ENCODE data around the gene CCDC187. TPM values are rescaled to one million over a fixed set of nuclear protein-coding genes. Genes with fewer than 3 reads are reported as not detected.

The CCDC187 gene
- total and polyA plus RNA-seq, 2 of the 4 experiments (the other 2 are of a cell fraction), result not detected

- Histone ChIP-seq H2AK5ac (ENCODE audit: low read depth, low read length) (no peak overlapping the region), H3K36me3 (ENCODE audit: control insufficient read depth, insufficient read depth, low read length) (peaks cover 9% of the 10 kb centered on the region), H4K5ac (ENCODE audit: low read depth, low read length) (no peak overlapping the region), H3K4me3 (ENCODE audit: insufficient read depth, low read depth, low read length) (no peak overlapping the region), H4K91ac (ENCODE audit: insufficient read depth, low read depth, low read length) (no peak overlapping the region), H2AFZ (replicated peaks; ENCODE audit: low read length, poor library complexity) (no peak overlapping the region), H3K27me3 (ENCODE audit: control insufficient read depth, insufficient read depth, low read length) (no peaks in the 10 kb centered on the region), H2AK9ac (replicated peaks; ENCODE audit: low read depth, low read length, poor library complexity) (no peak overlapping the region), H2BK120ac (ENCODE audit: low read depth, low read length) (no peak overlapping the region), H3K23ac (ENCODE audit: low read depth, low read length) (no peak overlapping the region), H3K9ac (ENCODE audit: low read depth, low read length) (no peak overlapping the region), H3K27ac (ENCODE audit: insufficient read depth, low read length) (no peak overlapping the region), H3K56ac (ENCODE audit: extremely low read depth, insufficient read depth, low read length) (no peak overlapping the region), H3K9me3 (ENCODE audit: control insufficient read depth, insufficient read depth, low read length) (no peaks in the 10 kb centered on the region), H3K4me1 (ENCODE audit: control insufficient read depth, insufficient read depth, low read length) (no peaks in the 10 kb centered on the region), H3K9me1 (ENCODE audit: insufficient read depth, low read length) (0 out of 2 replicates have a peak, but pooled peaks cover 3% of the 10 kb centered on the region), H3K18ac (ENCODE audit: low read depth, low read length) (no peak overlapping the region), H4K20me1 (ENCODE audit: insufficient read depth, low read length) (peaks cover 30% of the 10 kb centered on the region), H3K14ac (replicated peaks; ENCODE audit: low read depth, low read length) (no peak overlapping the region), H2BK5ac (ENCODE audit: low read depth, low read length, poor library complexity, severe bottlenecking) (no peak overlapping the region), H3K4ac (ENCODE audit: low read depth, low read length) (no peak overlapping the region), H3K79me1 (ENCODE audit: low read depth in 1 of 2, low read length in 2 of 2) (peaks cover 7 to 28% of the 10 kb centered on the region in 2 experiments), H3K4me2 (ENCODE audit: low read depth, low read length) (no peak overlapping the region), H4K8ac (ENCODE audit: low read depth in 2 of 2, low read length in 2 of 2) (no peak overlapping the region), H2BK15ac (ENCODE audit: low read depth, low read length) (no peak overlapping the region), H2BK20ac (ENCODE audit: low read depth, low read length) (no peak overlapping the region)
- TF ChIP-seq RFX5 (IDR thresholded peaks at IDR 0.05; ENCODE audit: low read depth, low read length) (no peak), BHLHE40 (IDR thresholded peaks at IDR 0.05; ENCODE audit: low read depth, low read length) (no peak)
- DNase-seq (no peak), ATAC-seq (ENCODE audit: low read depth) (no peak)
- ChIA-PET POLR2A (ENCODE audit: unreplicated experiment) (no interaction called here), CTCF (no interaction called here)
- no TSS peak for BruUV-seq (replicated peaks)
- dilution Hi-C loops (cut with HindIII; ENCODE audit: low sequenced_read_pairs, unreplicated experiment) (no loop called here), in situ Hi-C loops (cut with MboI; ENCODE audit: low sequenced_read_pairs) (no loop called here), intact Hi-C loops (cut with micrococcal nuclease) (no loop called here)
- WGBS, 2 experiments (ENCODE audit: extremely low coverage in 2 of 2, insufficient read length in 1 of 2), result 93% methylated on average over 18 of the region's 21 CpGs; no CpG with 5 or more reads in 1 of the 2 experiments
Measured at GRCh38 chr9:136234597-136234996, 69.3 kb downstream of the CCDC187 start.
